Left cardiac atrium (tissue), 4 donors: ENCODE results near the gene SEL1L3. TPM values are rescaled to one million over a fixed set of nuclear protein-coding genes. Genes with fewer than 3 reads are reported as not detected.

Experiments used
- ATAC-seq, 2 donors: fragments of 200-7000 bp; cut with Tn5 transposase; one replicate each; pipeline ENCODE4 v1.9.1; 2020; ENCODE audit warnings: mild to moderate bottlenecking in 2 of 2, moderate library complexity in 2 of 2
- DNase-seq: peaks from one replicate; pipeline ENCODE4 v3.0.0-alpha.2; 2020
- intact Hi-C, 2 donors: fragments of 100-400 bp; cut with DNase I; formaldehyde crosslinking; loops; one replicate each; pipeline versions ENCODE4 v1.14.1 to v1.15.1; 2022 to 2023
- total RNA-seq, 2 donors: library from RNA; stranded (reverse); fragmentation: NEBNext Ultra II Directional; extraction: Animal tissue kit (Norgen Biotek cat#: 25700); gene quantifications; one replicate each; pipeline ENCODE4 v1.2.1, GENCODE V29; 2021
- donor health status: DM: no; HTN: yes; CAD: no.
- donor health status: DM: no; HTN: yes; CAD: no; lungs with severe emphysema.
- donor health status: DM: yes; HTN: yes; CAD: no.
- donor health status: Dilated cardiomyopathy.

The SEL1L3 gene
- total RNA-seq, 2 donors from 2014 or later = 5.6 to 6.6 TPM

DNA sequence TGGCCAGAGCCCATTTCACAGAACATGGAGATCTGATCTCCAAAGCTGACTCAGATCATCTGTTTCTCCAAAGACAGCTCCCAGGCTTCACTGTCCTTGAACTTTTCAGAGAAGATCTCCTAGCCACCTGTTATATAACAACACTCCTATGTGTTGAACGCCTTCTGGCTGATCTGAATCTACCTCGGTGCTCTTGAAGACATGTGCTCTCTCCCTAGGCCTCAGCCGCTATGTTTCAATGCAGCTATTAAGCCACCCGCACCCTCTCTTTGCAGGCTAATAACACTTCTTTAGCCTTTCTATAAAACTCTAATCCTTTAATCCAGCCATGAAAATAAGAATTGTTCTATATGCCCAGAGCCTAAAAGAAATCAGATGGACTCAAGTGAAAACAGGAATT lies 34.9 kb downstream of the SEL1L3 start:
- intact Hi-C loops = no loop called here
- ATAC-seq = no peak
- no peak for DNase-seq

DNA sequence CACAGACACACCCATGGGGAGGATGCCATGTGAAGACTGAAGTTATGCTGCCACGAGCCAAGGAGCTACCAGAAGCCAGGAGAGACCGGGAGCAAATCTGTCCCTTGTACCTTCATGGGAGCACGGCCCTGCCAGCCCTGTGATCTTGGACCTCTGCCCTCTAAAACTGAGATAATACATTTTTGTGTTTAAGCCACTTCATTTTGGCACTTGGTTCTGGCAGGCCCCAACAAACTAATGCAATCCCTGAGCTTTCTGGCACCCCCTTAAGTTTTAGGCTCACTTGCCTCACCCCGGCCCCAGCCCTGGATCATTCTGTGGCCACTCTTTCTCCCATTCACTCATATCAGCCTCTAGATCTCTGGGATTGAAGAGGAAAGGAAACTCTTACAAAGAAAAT lies 35.4 kb downstream of the SEL1L3 start:
- DNase-seq = peak; percentile 21
- intact Hi-C loops = no loop called here

DNA sequence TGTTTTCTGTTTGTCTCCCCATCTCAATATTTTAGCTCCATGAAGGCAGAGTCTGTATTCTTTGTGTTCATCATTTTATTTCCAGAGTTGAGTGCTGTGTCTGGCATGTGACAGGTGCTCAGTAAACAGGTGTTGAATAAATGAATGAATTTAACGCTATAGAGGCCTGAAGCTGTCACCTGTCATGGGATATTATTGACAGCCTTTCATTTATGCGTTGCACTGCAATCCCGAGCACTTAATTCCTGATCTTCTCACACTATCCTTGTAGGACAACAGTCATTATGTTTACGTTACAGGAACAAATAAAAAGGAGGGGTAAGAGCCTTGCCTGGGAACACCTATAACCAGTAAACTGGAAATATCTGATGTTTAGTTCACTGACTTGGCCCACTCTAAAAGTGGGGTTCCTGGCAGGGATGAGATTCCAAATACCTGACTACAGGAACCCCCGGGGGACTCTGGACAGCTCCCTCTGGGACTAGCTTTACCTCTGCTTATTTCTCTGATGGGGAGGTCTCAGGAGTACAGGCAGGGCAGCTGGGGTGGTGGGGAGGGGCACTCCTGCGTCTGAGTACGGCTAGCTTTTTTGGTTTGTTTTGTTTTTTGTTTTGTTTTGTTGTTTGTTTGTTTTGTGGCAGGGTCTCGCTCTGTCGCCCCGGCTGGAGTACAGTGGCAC lies 36.6 kb downstream of the SEL1L3 start:
- no peak for DNase-seq
- intact Hi-C loops = no loop called here
- ATAC-seq = no peak

More for the DNA sequence above, 35.4 kb downstream of the SEL1L3 start:
- peak in 1 of 2 donors; percentile 89 for ATAC-seq

GRCh38 chr4:25823632-25824031 lies 39.2 kb downstream of the SEL1L3 start:
- no peak for ATAC-seq
- DNase-seq = no peak
- intact Hi-C loops = no loop called here

- DNase-seq = no peak
- no peak for ATAC-seq
- intact Hi-C loops = no loop called here
Measured at GRCh38 chr4:25821899-25822298, 40.9 kb downstream of the SEL1L3 start.

GRCh38 chr4:25821267-25821666 lies 41.5 kb downstream of the SEL1L3 start:
- intact Hi-C loops = no loop called here
- ATAC-seq (no peak), DNase-seq (no peak)

GRCh38 chr4:25818876-25819275 lies 43.9 kb downstream of the SEL1L3 start:
- ATAC-seq = no peak
- intact Hi-C loops = no loop called here
- DNase-seq = no peak

DNA sequence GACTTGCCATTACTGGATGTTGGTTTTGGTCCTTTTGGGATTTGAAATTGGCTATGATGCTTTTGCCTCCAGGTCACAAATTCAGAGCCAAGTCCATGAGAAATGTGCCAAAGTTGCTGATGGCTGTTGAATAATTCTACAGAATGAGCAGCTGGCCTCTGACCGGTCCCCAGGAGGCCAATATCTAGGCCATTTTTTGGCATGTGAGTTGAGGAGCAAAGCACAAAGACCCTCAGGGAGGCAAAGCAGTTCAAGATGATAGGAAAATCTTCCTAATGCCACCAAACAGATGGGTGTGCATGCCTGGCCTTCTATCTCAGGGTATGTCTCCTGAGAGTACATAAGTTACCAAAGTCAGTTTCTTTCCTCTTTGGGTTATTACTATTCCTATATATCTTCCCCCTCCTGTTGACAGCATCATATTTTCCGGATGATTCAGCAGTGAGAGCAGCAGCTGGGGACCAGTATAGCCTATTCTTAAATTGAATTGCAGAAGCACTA lies 44.4 kb downstream of the SEL1L3 start:
- intact Hi-C loops = no loop called here
- DNase-seq (no peak), ATAC-seq (peak in 1 of 2 donors; percentile 34)

DNA sequence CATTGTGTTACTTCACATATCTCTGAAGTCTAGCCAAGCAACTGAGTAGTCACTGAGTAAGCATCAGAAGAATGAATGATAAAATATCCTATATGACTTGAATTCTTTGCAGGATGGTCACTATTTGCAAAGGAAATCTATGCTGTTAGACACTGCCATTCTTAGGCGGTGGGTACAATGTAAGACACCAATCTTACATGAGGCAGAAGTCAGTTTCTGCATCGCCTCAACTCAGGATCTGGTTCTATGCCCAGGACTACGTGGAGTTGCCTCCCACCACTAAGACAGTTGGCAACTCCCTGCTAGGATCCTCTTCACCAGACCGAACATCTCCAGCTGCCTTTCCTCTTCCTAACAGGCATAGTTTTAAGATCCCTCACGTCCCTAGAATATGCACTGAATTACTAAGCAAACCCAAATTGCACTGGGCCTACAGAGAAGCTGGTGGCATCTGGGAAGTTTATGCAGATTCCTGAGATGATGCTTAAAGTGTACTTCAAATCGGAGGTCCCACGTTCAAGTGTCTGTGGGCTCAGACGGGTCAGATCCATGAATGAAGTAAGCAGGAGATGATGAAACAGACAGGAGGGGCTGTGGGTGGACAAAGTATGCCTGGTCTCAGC lies 45.6 kb downstream of the SEL1L3 start:
- no peak for ATAC-seq
- no peak for DNase-seq
- intact Hi-C loops = no loop called here

DNA sequence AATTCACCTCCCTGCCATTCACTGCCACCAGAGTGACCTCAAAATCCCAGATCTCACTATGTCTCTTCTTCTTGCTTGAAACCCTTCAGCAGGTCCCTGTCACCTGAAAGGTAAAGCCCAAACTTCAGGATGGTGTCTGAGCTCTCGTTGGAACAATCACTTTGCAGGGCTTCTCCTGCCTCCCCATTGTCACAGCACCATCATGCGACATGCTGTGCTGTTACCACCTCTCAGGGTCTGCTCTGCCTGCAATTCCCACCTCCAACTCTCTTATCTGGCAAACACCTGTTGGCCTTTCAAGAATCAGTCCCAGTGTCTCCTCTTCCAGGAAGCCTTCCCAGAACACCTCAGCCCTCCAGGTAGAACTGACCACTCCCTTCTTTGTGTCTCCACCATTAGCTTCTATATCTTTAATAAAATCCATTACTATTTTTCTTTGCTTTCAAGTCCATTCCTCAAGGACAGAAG lies 46.2 kb downstream of the SEL1L3 start:
- intact Hi-C loops = no loop called here
- ATAC-seq = no peak
- no peak for DNase-seq

- DNase-seq (no peak), ATAC-seq (no peak)
- intact Hi-C loops = no loop called here
Measured at GRCh38 chr4:25815586-25815985, 47.2 kb downstream of the SEL1L3 start.

DNA sequence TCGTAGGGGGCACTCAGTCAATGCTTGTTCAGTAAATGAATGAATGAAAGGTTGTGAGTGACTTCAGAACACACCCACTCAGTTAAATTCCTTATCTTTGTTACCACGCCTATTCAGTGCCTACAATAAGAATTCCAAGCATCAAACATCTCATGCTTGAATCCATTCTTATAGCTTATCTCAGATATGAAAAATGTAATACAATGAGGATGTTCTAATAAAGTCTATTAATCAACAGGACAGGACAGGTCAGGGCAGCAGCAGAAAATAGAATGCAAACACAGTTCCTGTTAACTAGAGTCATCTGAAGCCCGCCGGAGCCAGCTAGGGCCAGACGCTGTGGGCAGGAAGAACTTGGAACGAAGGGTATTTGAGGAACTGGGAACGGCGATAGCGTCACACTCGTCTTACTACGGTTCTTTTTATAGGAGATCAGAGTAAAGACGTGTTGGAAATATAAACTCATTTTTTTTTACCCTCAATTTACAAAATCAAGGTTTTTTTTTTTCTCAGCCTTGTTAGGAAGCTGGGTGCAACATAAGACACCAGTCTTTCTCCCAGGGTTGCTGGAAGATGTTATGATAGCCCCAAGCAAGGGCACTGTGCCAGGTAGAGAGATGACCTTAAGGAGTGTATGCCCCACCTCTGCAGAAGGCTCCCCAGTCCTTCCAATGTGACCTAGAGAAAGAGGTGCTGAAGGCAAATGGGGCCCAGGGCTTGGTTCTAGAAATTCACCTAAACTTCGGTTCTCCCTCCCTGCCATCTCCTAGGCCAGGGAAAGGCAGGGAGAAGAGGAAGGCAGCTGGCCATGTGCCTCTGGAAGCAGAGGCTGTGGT lies 48.3 kb downstream of the SEL1L3 start:
- DNase-seq = peak; percentile 36
- ATAC-seq = peak in 1 of 2 donors; percentile 19
- intact Hi-C loops = no loop called here

- intact Hi-C loops = no loop called here
- no peak for DNase-seq
Measured at GRCh38 chr4:25813448-25814106, 49.2 kb downstream of the SEL1L3 start.

GRCh38 chr4:25811841-25812240 lies 50.9 kb downstream of the SEL1L3 start:
- no peak for DNase-seq
- ATAC-seq = no peak
- intact Hi-C loops = no loop called here

More at GRCh38 chr4:25813448-25814106, 49.2 kb downstream of the SEL1L3 start:
- ATAC-seq = peak; percentile 69 to 86

DNA sequence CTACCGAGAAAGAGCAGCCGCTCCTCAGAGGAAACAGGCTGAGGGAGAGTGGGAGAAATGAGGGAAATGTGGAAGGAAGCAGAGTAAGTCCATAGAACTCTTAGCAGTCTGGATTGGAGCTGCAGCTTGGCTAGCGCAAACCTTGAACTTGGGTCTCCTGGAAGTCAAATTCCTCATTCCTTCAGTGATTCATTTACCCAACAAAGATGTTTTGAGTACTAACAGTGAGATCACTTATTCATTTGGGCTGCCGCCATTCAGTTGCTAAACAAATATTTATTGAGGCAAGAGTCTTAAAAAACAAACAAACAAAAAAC lies 51.5 kb downstream of the SEL1L3 start:
- no peak for ATAC-seq
- intact Hi-C loops = no loop called here
- DNase-seq = no peak

GRCh38 chr4:25810461-25811373 lies 52.1 kb downstream of the SEL1L3 start:
- ATAC-seq = peak in 1 of 2 donors; percentile 46
- intact Hi-C loops = no loop called here
- no peak for DNase-seq

DNA sequence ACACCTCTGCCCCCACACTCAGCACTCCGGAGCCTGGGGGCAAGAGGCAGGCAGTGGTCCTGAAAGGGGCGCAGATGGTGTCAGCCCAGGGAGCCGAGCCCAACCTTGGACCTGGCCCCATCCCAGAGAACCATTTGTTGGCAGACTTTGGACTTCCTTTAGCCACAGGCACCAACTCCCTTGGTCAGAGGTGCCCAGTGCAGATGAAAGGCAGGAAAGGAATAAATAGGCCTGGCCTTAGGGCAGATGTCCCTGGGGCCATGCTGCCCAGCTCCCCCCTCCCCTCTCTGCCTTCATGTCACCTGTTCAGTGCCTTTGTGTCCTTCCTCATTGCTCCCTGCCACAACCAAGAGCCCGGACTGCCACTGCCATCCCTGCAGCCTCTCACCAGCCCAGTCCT lies 52.8 kb downstream of the SEL1L3 start:
- intact Hi-C loops = no loop called here
- no peak for DNase-seq
- no peak for ATAC-seq

GRCh38 chr4:25807102-25807728 lies 55.6 kb downstream of the SEL1L3 start:
- intact Hi-C loops = no loop called here

More at GRCh38 chr4:25807102-25807728, 55.6 kb downstream of the SEL1L3 start:
- no peak for ATAC-seq
- no peak for DNase-seq
